Ovary (tissue), 9 donors: ENCODE data around the gene ACP5. TPM values are rescaled to one million over a fixed set of nuclear protein-coding genes. Genes with fewer than 3 reads are reported as not detected.

Experiments
- DNase-seq, 5 donors: peaks; one replicate each; pipeline ENCODE4 v3.0.0-alpha.2; 2019 to 2020
- H3K27ac ChIP-seq, 2 donors: fragments of 200-600 bp; one replicate each; pipeline versions ENCODE4 v1.5.1 to v1.8.0; 2019 to 2022
- H3K27me3 ChIP-seq: fragments of 200-600 bp; one replicate; pipeline ENCODE4 v1.8.0; 2022
- H3K36me3 ChIP-seq: fragments of 200-600 bp; sonication (generic); one replicate; pipeline ENCODE4 v1.5.1; 2019
- H3K4me1 ChIP-seq: one replicate; pipeline ENCODE4 v1.8.1; 2013; ENCODE audit warnings: mild to moderate bottlenecking, moderate library complexity; ENCODE audit not compliant: insufficient read depth
- H3K4me3 ChIP-seq: fragments of 200-600 bp; sonication (generic); one replicate; pipeline ENCODE4 v1.5.1; 2017
- H3K9me3 ChIP-seq, 2 donors: fragments of 200-600 bp in 1 of 2; sonication (generic) in 1 of 2; one replicate each; pipeline versions ENCODE4 v1.5.1 to v1.8.1; 2013 to 2019; ENCODE audit warnings: mild to moderate bottlenecking in 1 of 2, moderate library complexity in 1 of 2
- EP300 ChIP-seq: sonication (generic); formaldehyde crosslinking; IDR thresholded peaks from one replicate; pipeline ENCODE4 v1.6.1; 2017; ENCODE audit warnings: antibody characterized with exemption
- POLR2A ChIP-seq: fragments of 450-650 bp; IDR thresholded peaks from one replicate; pipeline ENCODE4 v1.6.1; 2017; ENCODE audit warnings: antibody characterized with exemption, mild to moderate bottlenecking, moderate library complexity
- WGBS, 3 donors: extraction: QIAGEN DNeasy Blood & Tissue Kit in 1 of 3; methylation state at CpG; one replicate each; pipeline versions ENCODE4 v1.1.5 to v1.1.7; 2013 to 2017; 5-methylcytosine and 5-hydroxymethylcytosine counted together
- intact Hi-C, 4 donors: fragments of 100-400 bp; cut with DNase I; formaldehyde crosslinking; loops; one replicate each; pipeline versions ENCODE4 v1.11.0 to v1.15.1; 2022 to 2023
- polyA plus RNA-seq, 2 donors: library from polyadenylated mRNA; stranded (reverse); fragments of 200-250 nt in 1 of 2; fragments of 350-450 nt in 1 of 2; fragmentation: Illumina TruSeq in 1 of 2; extraction: RNeasy Lipid Tissue Mini Kit (QIAGEN cat#74804) in 1 of 2; gene quantifications; one replicate each; pipeline ENCODE4 v1.2.3, GENCODE V29; 2013 to 2014
- total RNA-seq, 7 donors: library from RNA; depleted of rRNA in 2 of 7; stranded (reverse); fragments of >200 nt in 2 of 7; fragmentation: NEBNext Ultra II Directional in 3 of 7; extraction: Animal tissue kit (Norgen Biotek cat#: 25700) in 3 of 7; gene quantifications; one replicate each; pipeline versions ENCODE4 v1.1.0 to v1.2.4, GENCODE V29; 2016 to 2023
- TF ChIP-seq, protein P1 (sequence below), 3 donors: fragments of 450-650 bp in 2 of 3; fragments of 200-600 bp in 1 of 3; IDR thresholded peaks; one replicate each; pipeline versions ENCODE4 v1.5.1 to v1.8.0; 2016 to 2022; ENCODE audit warnings: antibody characterized with exemption in 3 of 3, mild to moderate bottlenecking in 1 of 3
- donor health status: DM: no; HTN: no; CAD: no; lungs with moderate emphysema.
- donor health status: DM: no; HTN: no; CAD: no.
- donor health status: Bipolar disorder and iron deficiency.
- donor health status: DM: yes; HTN: yes; CAD: no.
- donor health status: DM: no; HTN: no; CAD: no.
- donor health status: DM: yes; HTN: yes; CAD: no.

ACP5 gene
- total and polyA plus RNA-seq, 9 donors, result 7.9 to 66.9 (median 17.9) TPM

DNA sequence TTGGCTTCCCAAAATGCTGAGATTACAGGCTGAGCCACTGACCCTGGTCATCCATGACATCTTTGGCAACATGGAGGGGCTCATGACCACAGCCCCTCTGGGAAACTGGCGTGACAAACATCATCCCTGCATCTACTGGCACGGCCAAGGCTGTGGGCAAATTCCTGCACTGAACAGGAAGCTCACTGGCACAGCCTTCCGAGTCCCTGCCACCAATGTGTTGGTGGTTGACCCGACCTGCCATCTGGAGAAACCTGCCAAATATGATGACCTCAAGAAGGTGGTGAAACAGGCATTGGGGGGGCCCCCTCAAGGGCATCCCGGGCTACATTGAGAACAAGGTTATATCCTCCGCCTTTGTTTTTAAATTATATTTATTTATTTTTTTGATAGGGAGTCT lies 8.9 kb upstream of the ACP5 start:
- TF ChIP-seq, protein P1, sequence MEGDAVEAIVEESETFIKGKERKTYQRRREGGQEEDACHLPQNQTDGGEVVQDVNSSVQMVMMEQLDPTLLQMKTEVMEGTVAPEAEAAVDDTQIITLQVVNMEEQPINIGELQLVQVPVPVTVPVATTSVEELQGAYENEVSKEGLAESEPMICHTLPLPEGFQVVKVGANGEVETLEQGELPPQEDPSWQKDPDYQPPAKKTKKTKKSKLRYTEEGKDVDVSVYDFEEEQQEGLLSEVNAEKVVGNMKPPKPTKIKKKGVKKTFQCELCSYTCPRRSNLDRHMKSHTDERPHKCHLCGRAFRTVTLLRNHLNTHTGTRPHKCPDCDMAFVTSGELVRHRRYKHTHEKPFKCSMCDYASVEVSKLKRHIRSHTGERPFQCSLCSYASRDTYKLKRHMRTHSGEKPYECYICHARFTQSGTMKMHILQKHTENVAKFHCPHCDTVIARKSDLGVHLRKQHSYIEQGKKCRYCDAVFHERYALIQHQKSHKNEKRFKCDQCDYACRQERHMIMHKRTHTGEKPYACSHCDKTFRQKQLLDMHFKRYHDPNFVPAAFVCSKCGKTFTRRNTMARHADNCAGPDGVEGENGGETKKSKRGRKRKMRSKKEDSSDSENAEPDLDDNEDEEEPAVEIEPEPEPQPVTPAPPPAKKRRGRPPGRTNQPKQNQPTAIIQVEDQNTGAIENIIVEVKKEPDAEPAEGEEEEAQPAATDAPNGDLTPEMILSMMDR (IDR thresholded peaks at IDR 0.05), result no peak
- TF ChIP-seq POLR2A (no peak), EP300 (no peak)
- DNase-seq, result no peak
- 71 to 85% (median 76%) methylated on average over 6 of the region's 6 CpGs for WGBS, 3 donors
- H3K27ac ChIP-seq, result no peak overlapping the region
- no peaks in the 10 kb centered on the region for H3K4me1 ChIP-seq
- H3K36me3 ChIP-seq, result no peaks in the 10 kb centered on the region
- H3K9me3 ChIP-seq, result no peaks in the 10 kb centered on the region
- H3K4me3 ChIP-seq, result no peak overlapping the region
- intact Hi-C loops, result loop anchor here in 3 of 4 donors (5.0 to 10.0 kb wide), 3 partner anchors 89 to 292 kb away; partner anchors contain the start of gene TSPAN16 (in 1 of the 3)
- H3K27me3 ChIP-seq, result no peaks in the 10 kb centered on the region

DNA sequence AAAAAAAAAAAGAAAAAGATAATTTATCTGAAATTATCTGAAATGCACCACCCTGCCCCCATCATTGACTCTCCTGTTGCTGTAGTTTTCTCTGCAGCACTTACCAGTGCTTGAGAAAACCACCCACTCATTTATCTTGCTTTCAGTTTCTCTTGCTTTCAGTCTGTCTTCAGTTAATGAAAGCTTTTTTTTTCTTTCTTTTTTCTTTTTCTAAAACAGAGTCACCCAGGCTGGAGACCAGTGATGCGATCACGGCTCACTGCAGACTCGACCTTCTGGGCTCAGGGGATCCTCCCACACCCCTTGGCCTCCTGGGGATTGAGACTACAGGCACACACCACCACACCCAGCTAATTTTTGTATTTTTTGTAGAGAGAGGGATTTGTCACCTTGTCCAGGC lies 4.3 kb upstream of the ACP5 start:
- H3K27me3 ChIP-seq, result no peaks in the 10 kb centered on the region
- WGBS, 3 donors, result 18 to 30% (median 27%) methylated on average over 3 of the region's 3 CpGs
- H3K4me1 ChIP-seq, result peaks cover 12% of the 10 kb centered on the region
- H3K9me3 ChIP-seq, result no peaks in the 10 kb centered on the region
- TF ChIP-seq, protein P1 (IDR thresholded peaks at IDR 0.05), result no peak
- no peak for TF ChIP-seq EP300
- TF ChIP-seq POLR2A, result no peak
- H3K4me3 ChIP-seq, result no peak overlapping the region
- no peak overlapping the region for H3K27ac ChIP-seq
- no peaks in the 10 kb centered on the region for H3K36me3 ChIP-seq
- intact Hi-C loops, result loop anchor here in 2 of 4 donors (10.0 kb wide), 2 partner anchors 87 to 287 kb away; partner anchors contain the start of gene TSPAN16 (in 1 of the 2)
- no peak for DNase-seq

DNA sequence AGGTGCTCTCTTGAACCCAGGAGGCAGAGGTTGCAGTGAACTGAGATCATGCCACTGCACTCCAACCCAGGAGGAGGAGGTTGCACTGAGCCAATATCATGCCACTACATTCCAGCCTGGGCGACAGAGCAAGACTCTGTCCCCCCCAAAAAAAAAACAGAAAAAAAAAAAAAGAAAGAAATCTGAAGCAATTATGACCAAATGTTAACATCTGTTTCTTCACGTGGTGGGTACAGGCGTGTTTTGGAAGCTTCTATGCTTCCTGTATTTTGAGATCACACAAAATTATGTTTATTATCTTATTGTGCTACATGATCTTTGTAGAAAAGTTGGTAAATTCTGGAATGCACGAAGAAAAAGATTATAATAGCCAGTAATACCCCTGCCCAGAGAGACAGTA lies 2.7 kb upstream of the ACP5 start:
- no peaks in the 10 kb centered on the region for H3K9me3 ChIP-seq
- H3K4me1 ChIP-seq, result peaks cover 12% of the 10 kb centered on the region
- no peak for DNase-seq
- H3K27me3 ChIP-seq, result no peaks in the 10 kb centered on the region
- H3K36me3 ChIP-seq, result no peaks in the 10 kb centered on the region
- H3K4me3 ChIP-seq, result no peak overlapping the region
- no peak overlapping the region for H3K27ac ChIP-seq
- TF ChIP-seq, protein P1 (IDR thresholded peaks at IDR 0.05), result no peak
- no peak for TF ChIP-seq EP300
- WGBS, 3 donors, result 19 to 39% (median 28%) methylated on average over 4 of the region's 4 CpGs
- intact Hi-C loops, result loop anchor here in 2 of 4 donors (10.0 kb wide), 2 partner anchors 85 to 285 kb away; partner anchors contain the start of gene TSPAN16 (in 1 of the 2)

DNA sequence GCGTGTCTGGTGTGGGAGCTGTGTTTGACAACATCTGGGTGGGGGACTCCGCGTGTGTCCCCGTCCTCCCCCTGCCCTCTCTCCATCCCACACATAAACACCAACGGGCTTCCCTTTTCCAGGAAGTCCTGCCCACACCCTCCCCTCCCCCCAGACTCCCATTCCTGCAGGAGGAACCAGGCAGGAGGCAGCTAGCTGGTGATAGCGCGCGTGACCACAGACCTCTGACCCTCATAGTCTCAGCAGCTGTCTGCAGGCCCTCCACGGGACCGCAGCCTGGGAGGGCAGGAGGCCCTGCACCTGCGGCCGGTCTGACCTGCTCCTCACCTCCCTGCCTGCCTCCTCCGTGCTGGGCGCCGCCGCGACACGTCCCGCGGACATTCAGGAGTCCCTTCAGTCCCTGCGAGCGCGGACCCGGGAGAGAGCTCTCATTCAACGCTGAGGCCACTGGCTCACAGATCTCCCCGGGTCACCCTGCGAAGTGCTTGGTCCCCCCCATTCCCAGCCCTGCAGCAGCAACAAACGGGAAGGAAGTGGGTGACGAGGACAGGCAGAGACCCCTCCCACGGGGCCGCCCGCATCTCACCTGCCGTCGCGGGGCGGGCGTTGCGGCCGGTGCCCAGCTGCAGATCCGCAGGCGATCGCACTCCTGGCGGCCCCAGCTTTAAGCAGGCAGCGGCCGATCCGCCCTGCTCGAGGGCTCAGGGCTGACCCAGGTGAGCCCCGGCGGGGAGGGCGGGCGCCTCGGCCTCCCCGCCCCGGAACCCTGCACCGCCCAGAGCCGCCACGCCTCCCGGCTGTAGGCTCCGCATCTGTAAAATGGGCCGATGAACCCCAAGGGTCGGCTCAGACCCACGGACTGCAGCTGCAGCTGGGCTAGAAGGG lies 1.1 kb upstream of the ACP5 start:
- intact Hi-C loops, result no loop called here
- H3K4me3 ChIP-seq, result peak overlapping the region; percentile 12
- peak; percentile 64 to 83 (median 72) for DNase-seq
- H3K27ac ChIP-seq, result peak overlapping the region in 1 of 2 donors; percentile 30
- TF ChIP-seq, protein P1 (IDR thresholded peaks at IDR 0.05), result no peak
- TF ChIP-seq EP300 (no peak), POLR2A (no peak)
- H3K4me1 ChIP-seq, result peaks cover 12% of the 10 kb centered on the region
- WGBS, 3 donors, result 6 to 12% (median 12%) methylated on average over 48 to 62 of the region's 62 CpGs
- H3K36me3 ChIP-seq, result no peaks in the 10 kb centered on the region
- H3K27me3 ChIP-seq, result no peaks in the 10 kb centered on the region
- H3K9me3 ChIP-seq, result no peaks in the 10 kb centered on the region
